HL-60 (cell line): Measurements from ENCODE around the gene CORO1C.

Experiments
- DNase-seq, 2 experiments: peaks; one replicate each; pipeline ENCODE4 v3.0.0-alpha.2; 2010 to 2020; ENCODE audit warnings: low read depth in 1 of 2, low spot score in 1 of 2
- H3K27ac ChIP-seq: fragments of 250-450 bp; sonication (Bioruptor Pico); replicated peaks from 2 replicates; pipeline ENCODE4 v1.5.1; 2020; ENCODE audit warnings: mild to moderate bottlenecking, moderate library complexity
- H3K27me3 ChIP-seq: fragments of 250-450 bp; sonication (Bioruptor Pico); 2 replicates; pipeline ENCODE4 v1.5.1; 2021; ENCODE audit warnings: mild to moderate bottlenecking, moderate library complexity; ENCODE audit not compliant: insufficient read depth, poor library complexity, severe bottlenecking
- H3K4me3 ChIP-seq: replicated peaks from 2 replicates; pipeline ENCODE4 v1.5.1; 2011; ENCODE audit warnings: mild to moderate bottlenecking, control low read depth, low read length; ENCODE audit not compliant: insufficient read depth
- GABPA ChIP-seq: IDR thresholded peaks from 2 replicates; pipeline ENCODE4 v1.6.1; 2012; ENCODE audit warnings: low read depth
- POLR2AphosphoS5 ChIP-seq: IDR thresholded peaks from 2 replicates; pipeline ENCODE4 v1.6.1; 2012; ENCODE audit warnings: low read depth
- REST ChIP-seq: IDR thresholded peaks from 2 replicates; pipeline ENCODE4 v1.6.1; 2012; ENCODE audit warnings: low read depth; ENCODE audit not compliant: insufficient replicate concordance
- SPI1 ChIP-seq: IDR thresholded peaks from 2 replicates; pipeline ENCODE4 v1.6.1; 2012; ENCODE audit warnings: low read depth, mild to moderate bottlenecking, borderline replicate concordance
- TF ChIP-seq, protein P1 (sequence below): IDR thresholded peaks from one replicate; pipeline ENCODE4 v1.5.1; 2011; ENCODE audit warnings: low read length, control low read depth, inconsistent platforms; ENCODE audit not compliant: insufficient read depth

The CORO1C gene

GRCh38 chr12:108605690-108606406 is 125.5 kb downstream of the CORO1C start:
- Histone ChIP-seq H3K4me3 (no peak overlapping the region), H3K27ac (no peak overlapping the region), H3K27me3 (no peaks in the 10 kb centered on the region)
- DNase-seq = no peak
- no peak for TF ChIP-seq REST
- TF ChIP-seq GABPA = no peak
- no peak for TF ChIP-seq SPI1
- TF ChIP-seq, protein P1, sequence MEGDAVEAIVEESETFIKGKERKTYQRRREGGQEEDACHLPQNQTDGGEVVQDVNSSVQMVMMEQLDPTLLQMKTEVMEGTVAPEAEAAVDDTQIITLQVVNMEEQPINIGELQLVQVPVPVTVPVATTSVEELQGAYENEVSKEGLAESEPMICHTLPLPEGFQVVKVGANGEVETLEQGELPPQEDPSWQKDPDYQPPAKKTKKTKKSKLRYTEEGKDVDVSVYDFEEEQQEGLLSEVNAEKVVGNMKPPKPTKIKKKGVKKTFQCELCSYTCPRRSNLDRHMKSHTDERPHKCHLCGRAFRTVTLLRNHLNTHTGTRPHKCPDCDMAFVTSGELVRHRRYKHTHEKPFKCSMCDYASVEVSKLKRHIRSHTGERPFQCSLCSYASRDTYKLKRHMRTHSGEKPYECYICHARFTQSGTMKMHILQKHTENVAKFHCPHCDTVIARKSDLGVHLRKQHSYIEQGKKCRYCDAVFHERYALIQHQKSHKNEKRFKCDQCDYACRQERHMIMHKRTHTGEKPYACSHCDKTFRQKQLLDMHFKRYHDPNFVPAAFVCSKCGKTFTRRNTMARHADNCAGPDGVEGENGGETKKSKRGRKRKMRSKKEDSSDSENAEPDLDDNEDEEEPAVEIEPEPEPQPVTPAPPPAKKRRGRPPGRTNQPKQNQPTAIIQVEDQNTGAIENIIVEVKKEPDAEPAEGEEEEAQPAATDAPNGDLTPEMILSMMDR = no peak
- no peak for TF ChIP-seq POLR2AphosphoS5

DNA sequence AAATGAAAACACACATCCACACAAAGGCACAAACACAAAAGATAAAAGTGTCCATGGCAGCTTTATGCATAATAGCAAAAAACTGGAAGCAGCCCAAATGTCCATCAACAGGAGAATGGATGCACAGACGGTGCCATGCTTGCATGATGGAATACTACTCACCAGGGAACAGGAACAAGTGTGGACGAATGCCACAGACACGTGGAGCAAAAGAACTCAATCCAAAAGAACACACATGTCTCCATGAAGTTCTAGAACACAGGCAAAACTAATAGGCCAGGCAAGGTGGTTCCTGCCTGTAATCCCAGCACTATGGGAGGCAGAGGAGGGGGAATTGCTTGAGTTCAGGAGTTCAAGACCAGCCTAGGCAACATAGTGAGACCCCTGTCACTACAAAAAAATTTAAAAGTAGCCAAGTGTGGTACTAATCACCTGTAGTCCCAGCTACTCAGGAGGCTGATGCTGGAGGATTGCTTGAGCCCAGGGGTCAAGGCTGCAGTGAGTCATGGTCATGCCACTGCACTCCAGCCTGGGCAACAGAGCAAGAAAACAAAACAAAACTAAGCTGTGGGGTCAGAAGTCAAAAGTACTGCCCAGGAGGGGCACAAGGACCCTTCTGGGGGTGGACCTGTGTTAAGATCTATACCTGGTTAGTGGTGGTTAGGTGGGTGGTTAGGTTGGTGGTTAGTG is 126.2 kb downstream of the CORO1C start:
- no peak for DNase-seq
- TF ChIP-seq GABPA = no peak
- TF ChIP-seq SPI1 = no peak
- TF ChIP-seq POLR2AphosphoS5 = no peak
- no peak for TF ChIP-seq REST
- TF ChIP-seq, protein P1 = no peak
- Histone ChIP-seq H3K27ac (no peak overlapping the region), H3K27me3 (no peaks in the 10 kb centered on the region), H3K4me3 (no peak overlapping the region)

DNA sequence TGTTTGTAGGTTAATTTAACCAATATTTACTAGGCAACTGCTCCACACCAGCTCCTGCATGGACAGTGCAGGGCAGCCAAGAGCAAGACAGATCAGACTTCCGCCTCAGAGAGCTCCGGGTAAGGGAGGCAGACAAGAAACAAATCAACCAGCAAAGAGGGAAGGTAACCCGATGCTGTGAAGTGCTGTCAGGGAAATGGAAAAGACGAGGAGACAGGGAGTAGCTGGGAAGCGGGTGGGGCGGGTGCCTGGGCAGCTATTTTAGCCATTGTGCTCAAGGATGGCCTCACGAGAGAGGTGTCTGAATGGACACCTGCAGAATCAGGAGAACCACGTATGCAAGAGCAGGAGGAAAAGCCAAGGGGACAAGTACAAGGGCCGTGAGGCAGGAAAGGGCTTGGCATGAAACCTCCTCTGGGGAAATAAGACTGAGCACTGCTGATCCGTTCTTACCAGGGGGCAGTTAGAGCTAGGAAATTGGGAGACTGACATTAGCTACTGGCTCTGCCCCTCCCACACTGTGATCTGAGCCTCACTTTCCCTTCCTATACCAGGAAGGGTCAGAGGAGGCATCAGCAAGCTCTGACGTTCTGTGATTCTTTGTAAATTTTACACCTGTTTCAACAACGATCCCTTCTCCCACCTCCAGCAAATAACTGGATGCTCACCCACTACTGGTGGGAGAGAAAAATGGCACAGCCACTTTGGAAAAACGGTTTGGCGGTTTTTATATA is 126.9 kb downstream of the CORO1C start:
- no peak for DNase-seq
- H3K27ac ChIP-seq = no peak overlapping the region

DNA sequence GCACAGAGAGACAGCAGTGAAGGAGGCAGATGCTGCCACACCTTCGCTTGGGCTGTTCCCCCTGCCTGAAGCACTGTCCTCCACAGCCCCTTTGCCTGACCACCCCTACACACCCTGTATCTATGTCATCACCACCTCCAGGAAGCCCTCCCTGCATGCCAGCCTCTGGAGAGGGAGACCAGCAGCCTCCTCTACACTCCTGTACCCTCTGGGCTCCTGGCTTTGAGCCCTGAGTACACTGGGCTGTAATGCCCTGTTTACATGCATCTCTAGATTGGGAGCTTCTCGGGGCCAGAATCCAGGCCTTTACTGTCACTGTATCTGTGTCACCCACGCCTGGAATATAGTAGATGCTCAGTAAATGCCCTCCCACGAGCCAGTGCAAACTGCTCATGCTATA is 127.6 kb downstream of the CORO1C start:
- Histone ChIP-seq H3K4me3 (no peak overlapping the region), H3K27ac (no peak overlapping the region), H3K27me3 (no peaks in the 10 kb centered on the region)
- TF ChIP-seq SPI1 (no peak), REST (no peak), GABPA (no peak), POLR2AphosphoS5 (no peak)
- TF ChIP-seq, protein P1 = no peak
- DNase-seq = no peak

More for the DNA sequence above, 126.9 kb downstream of the CORO1C start:
- TF ChIP-seq POLR2AphosphoS5 = no peak
- H3K4me3 ChIP-seq = no peak overlapping the region
- H3K27me3 ChIP-seq = no peaks in the 10 kb centered on the region
